ENCODE data around the gene KCNMB2. TPM values are rescaled to one million over a fixed set of nuclear protein-coding genes. Genes with fewer than 3 reads are reported as not detected.
"Not testable (repeated sequence)": the region's sequence is repeated elsewhere in the genome, so short reads cannot be mapped to it uniquely, and the experiment has no call there.

The KCNMB2 gene
- total RNA-seq, 1 donor from 2014 or later: 0.27 TPM

GRCh38 chr3:178859386-178859785 is 323.1 kb downstream of the KCNMB2 start:
- no peaks in the 10 kb centered on the region for H3K27me3 Mint-ChIP-seq (ENCODE audit: low read depth)
- TF ChIP-seq CTCF (IDR thresholded peaks at IDR 0.05): no peak
- H3K36me3 Mint-ChIP-seq (ENCODE audit: low read depth): no peaks in the 10 kb centered on the region
- no peaks in the 10 kb centered on the region for H3K9me3 Mint-ChIP-seq (ENCODE audit: low read depth)
- no peak overlapping the region for H3K27ac Mint-ChIP-seq (ENCODE audit: unreplicated experiment)
- no peak for DNase-seq (ENCODE audit: low spot score)
- H3K4me1 Mint-ChIP-seq (ENCODE audit: low read depth): no peaks in the 10 kb centered on the region
- no peak overlapping the region for H3K4me3 Mint-ChIP-seq (ENCODE audit: unreplicated experiment)

- H3K4me1 Mint-ChIP-seq (ENCODE audit: low read depth); H3K36me3 Mint-ChIP-seq (ENCODE audit: low read depth); H3K9me3 Mint-ChIP-seq (ENCODE audit: low read depth); H3K27me3 Mint-ChIP-seq (ENCODE audit: low read depth); H3K27ac Mint-ChIP-seq (ENCODE audit: unreplicated experiment); DNase-seq (ENCODE audit: low spot score): not testable (repeated sequence)
- peak overlapping the region; percentile 71 for H3K4me3 Mint-ChIP-seq (ENCODE audit: unreplicated experiment)
These were observed 323.7 kb downstream of the KCNMB2 start for GRCh38 chr3:178859900-178860436.

- Mint-ChIP-seq H3K4me3 (ENCODE audit: unreplicated experiment) (no peak overlapping the region), H3K36me3 (ENCODE audit: low read depth) (no peaks in the 10 kb centered on the region), H3K27me3 (ENCODE audit: low read depth) (no peaks in the 10 kb centered on the region), H3K27ac (ENCODE audit: unreplicated experiment) (no peak overlapping the region), H3K4me1 (ENCODE audit: low read depth) (no peaks in the 10 kb centered on the region), H3K9me3 (ENCODE audit: low read depth) (no peaks in the 10 kb centered on the region)
- no peak for TF ChIP-seq CTCF (IDR thresholded peaks at IDR 0.05)
- DNase-seq (ENCODE audit: low spot score): no peak
These were observed 332.4 kb downstream of the KCNMB2 start for GRCh38 chr3:178868681-178869080.

GRCh38 chr3:178870085-178870484 is 333.8 kb downstream of the KCNMB2 start:
- H3K27ac Mint-ChIP-seq (ENCODE audit: unreplicated experiment): no peak overlapping the region
- H3K36me3 Mint-ChIP-seq (ENCODE audit: low read depth): no peaks in the 10 kb centered on the region
- no peak overlapping the region for H3K4me3 Mint-ChIP-seq (ENCODE audit: unreplicated experiment)
- H3K27me3 Mint-ChIP-seq (ENCODE audit: low read depth): peaks cover 5% of the 10 kb centered on the region
- no peaks in the 10 kb centered on the region for H3K4me1 Mint-ChIP-seq (ENCODE audit: low read depth)
- no peaks in the 10 kb centered on the region for H3K9me3 Mint-ChIP-seq (ENCODE audit: low read depth)
- DNase-seq (ENCODE audit: low spot score): no peak
- no peak for TF ChIP-seq CTCF (IDR thresholded peaks at IDR 0.05)

- no peak for TF ChIP-seq CTCF (IDR thresholded peaks at IDR 0.05)
- DNase-seq (ENCODE audit: low spot score): no peak
- Mint-ChIP-seq H3K4me3 (ENCODE audit: unreplicated experiment) (no peak overlapping the region), H3K36me3 (ENCODE audit: low read depth) (peaks cover 4% of the 10 kb centered on the region), H3K4me1 (ENCODE audit: low read depth) (no peaks in the 10 kb centered on the region), H3K9me3 (ENCODE audit: low read depth) (peaks cover 6% of the 10 kb centered on the region), H3K27ac (ENCODE audit: unreplicated experiment) (no peak overlapping the region), H3K27me3 (ENCODE audit: low read depth) (peaks cover 17% of the 10 kb centered on the region)
These were observed 338.9 kb downstream of the KCNMB2 start for GRCh38 chr3:178875157-178875556.

GRCh38 chr3:178875836-178876235 is 339.6 kb downstream of the KCNMB2 start:
- Mint-ChIP-seq H3K27me3 (ENCODE audit: low read depth) (peaks cover 17% of the 10 kb centered on the region), H3K4me1 (ENCODE audit: low read depth) (no peaks in the 10 kb centered on the region), H3K4me3 (ENCODE audit: unreplicated experiment) (no peak overlapping the region), H3K27ac (ENCODE audit: unreplicated experiment) (no peak overlapping the region), H3K9me3 (ENCODE audit: low read depth) (peaks cover 6% of the 10 kb centered on the region), H3K36me3 (ENCODE audit: low read depth) (peaks cover 4% of the 10 kb centered on the region)
- DNase-seq (ENCODE audit: low spot score): no peak
- TF ChIP-seq CTCF (IDR thresholded peaks at IDR 0.05): peak; percentile 12

All from chondrocyte (in vitro differentiated cells).